Natural killer cell (primary cell): ENCODE data around the gene CYB5R3. TPM values are rescaled to one million over a fixed set of nuclear protein-coding genes. Genes with fewer than 3 reads are reported as not detected.
"Not testable (repeated sequence)": the region's sequence is repeated elsewhere in the genome, so short reads cannot be mapped to it uniquely, and the experiment has no call there.

ENCODE experiments used
- ATAC-seq, 3 donors: fragments of 150-1000 bp in 2 of 3; fragments of 200-7000 bp in 1 of 3; cut with Tn5 transposase; 1 replicate in 1 of 3; 2 replicates in 2 of 3; pipeline ENCODE4 v1.10.0; 2021; ENCODE audit warnings: mild to moderate bottlenecking in 2 of 3, moderate library complexity in 2 of 3
- DNase-seq, 2 donors: peaks; one replicate each; pipeline versions ENCODE4 v3.0.0 to v3.0.0-alpha.2; 2013 to 2021; ENCODE audit warnings: mixed read lengths in 1 of 2
- H3K27ac ChIP-seq: one replicate; pipeline ENCODE4 v1.5.1; 2013; ENCODE audit warnings: mild to moderate bottlenecking, low read length
- H3K27me3 ChIP-seq: one replicate; pipeline ENCODE4 v1.6.1; 2013; ENCODE audit warnings: low read length; ENCODE audit not compliant: control insufficient read depth, insufficient read depth
- H3K36me3 ChIP-seq: one replicate; pipeline ENCODE4 v1.6.1; 2013; ENCODE audit warnings: low read length; ENCODE audit not compliant: control insufficient read depth, insufficient read depth
- H3K4me1 ChIP-seq: one replicate; pipeline ENCODE4 v1.6.1; 2013; ENCODE audit warnings: low read length; ENCODE audit not compliant: control insufficient read depth, insufficient read depth
- H3K4me3 ChIP-seq: one replicate; pipeline ENCODE4 v1.5.1; 2013; ENCODE audit warnings: low read length
- H3K9me3 ChIP-seq: one replicate; pipeline ENCODE4 v1.6.1; 2013; ENCODE audit warnings: low read length; ENCODE audit not compliant: control insufficient read depth, insufficient read depth
- H3K27ac Mint-ChIP-seq, 2 donors: one replicate each; pipeline ENCODE4 v1.8.0; 2022; ENCODE audit warnings: mild to moderate bottlenecking in 2 of 2, mixed read lengths in 2 of 2, moderate library complexity in 1 of 2
- H3K27me3 Mint-ChIP-seq, 2 donors: one replicate each; pipeline ENCODE4 v1.8.0; 2022; ENCODE audit warnings: low read depth in 2 of 2, mixed read lengths in 2 of 2
- H3K36me3 Mint-ChIP-seq: one replicate; pipeline ENCODE4 v1.8.0; 2022; ENCODE audit warnings: mixed read lengths
- H3K4me1 Mint-ChIP-seq, 2 donors: one replicate each; pipeline ENCODE4 v1.8.0; 2022; ENCODE audit warnings: mixed read lengths in 2 of 2
- H3K4me3 Mint-ChIP-seq: one replicate; pipeline ENCODE4 v1.8.0; 2022; ENCODE audit warnings: mild to moderate bottlenecking, moderate library complexity, mixed read lengths
- H3K9me3 Mint-ChIP-seq, 2 donors: one replicate each; pipeline ENCODE4 v1.8.0; 2022; ENCODE audit warnings: mixed read lengths in 2 of 2
- WGBS: methylation state at CpG from one replicate; pipeline ENCODE4 v1.1.7; 2013; ENCODE audit warnings: missing lambda C conversion rate; ENCODE audit not compliant: insufficient coverage; 5-methylcytosine and 5-hydroxymethylcytosine counted together
- intact Hi-C: fragments of 100-400 bp; cut with micrococcal nuclease; formaldehyde crosslinking; loops from one replicate; pipeline ENCODE4 v1.14.2; 2022
- total RNA-seq, 4 donors: library from RNA; stranded (reverse); fragments of 120-200 nt in 1 of 4; gene quantifications; one replicate each; pipeline versions ENCODE4 v1.2.3 to v1.2.4, GENCODE V29; 2013 to 2022
- TF ChIP-seq, protein P1 (sequence below): fragments of 200-600 bp; IDR thresholded peaks from one replicate; pipeline ENCODE4 v1.8.0; 2022; ENCODE audit warnings: antibody characterized with exemption

Gene CYB5R3
- total RNA-seq, 3 donors from 2014 or later (not counting 1 experiment from before 2014, with no cell fraction given), result 55.7 to 72.6 (median 68.0) TPM

GRCh38 chr22:42673898-42674401, 24.8 kb upstream of the CYB5R3 start:
- ATAC-seq (no peak), DNase-seq (no peak)
- H3K27me3 Mint-ChIP-seq, result peaks cover 4 to 10% of the 10 kb centered on the region in 2 donors
- no peaks in the 10 kb centered on the region for H3K9me3 Mint-ChIP-seq
- TF ChIP-seq, protein P1, sequence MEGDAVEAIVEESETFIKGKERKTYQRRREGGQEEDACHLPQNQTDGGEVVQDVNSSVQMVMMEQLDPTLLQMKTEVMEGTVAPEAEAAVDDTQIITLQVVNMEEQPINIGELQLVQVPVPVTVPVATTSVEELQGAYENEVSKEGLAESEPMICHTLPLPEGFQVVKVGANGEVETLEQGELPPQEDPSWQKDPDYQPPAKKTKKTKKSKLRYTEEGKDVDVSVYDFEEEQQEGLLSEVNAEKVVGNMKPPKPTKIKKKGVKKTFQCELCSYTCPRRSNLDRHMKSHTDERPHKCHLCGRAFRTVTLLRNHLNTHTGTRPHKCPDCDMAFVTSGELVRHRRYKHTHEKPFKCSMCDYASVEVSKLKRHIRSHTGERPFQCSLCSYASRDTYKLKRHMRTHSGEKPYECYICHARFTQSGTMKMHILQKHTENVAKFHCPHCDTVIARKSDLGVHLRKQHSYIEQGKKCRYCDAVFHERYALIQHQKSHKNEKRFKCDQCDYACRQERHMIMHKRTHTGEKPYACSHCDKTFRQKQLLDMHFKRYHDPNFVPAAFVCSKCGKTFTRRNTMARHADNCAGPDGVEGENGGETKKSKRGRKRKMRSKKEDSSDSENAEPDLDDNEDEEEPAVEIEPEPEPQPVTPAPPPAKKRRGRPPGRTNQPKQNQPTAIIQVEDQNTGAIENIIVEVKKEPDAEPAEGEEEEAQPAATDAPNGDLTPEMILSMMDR, result no peak
- H3K9me3 ChIP-seq, result peaks cover 6% of the 10 kb centered on the region
- H3K4me3 Mint-ChIP-seq, result no peak overlapping the region
- H3K4me1 Mint-ChIP-seq, result peaks cover 0 to 8% of the 10 kb centered on the region in 2 donors
- H3K27ac ChIP-seq, result no peak overlapping the region
- H3K4me1 ChIP-seq, result peaks cover 7% of the 10 kb centered on the region
- 86% methylated on average over 2 of the region's 2 CpGs for WGBS
- no peak overlapping the region for H3K27ac Mint-ChIP-seq
- H3K4me3 ChIP-seq, result no peak overlapping the region
- no peaks in the 10 kb centered on the region for H3K27me3 ChIP-seq
- intact Hi-C loops, result no loop called here
- H3K36me3 Mint-ChIP-seq, result no peaks in the 10 kb centered on the region
- no peaks in the 10 kb centered on the region for H3K36me3 ChIP-seq

DNA sequence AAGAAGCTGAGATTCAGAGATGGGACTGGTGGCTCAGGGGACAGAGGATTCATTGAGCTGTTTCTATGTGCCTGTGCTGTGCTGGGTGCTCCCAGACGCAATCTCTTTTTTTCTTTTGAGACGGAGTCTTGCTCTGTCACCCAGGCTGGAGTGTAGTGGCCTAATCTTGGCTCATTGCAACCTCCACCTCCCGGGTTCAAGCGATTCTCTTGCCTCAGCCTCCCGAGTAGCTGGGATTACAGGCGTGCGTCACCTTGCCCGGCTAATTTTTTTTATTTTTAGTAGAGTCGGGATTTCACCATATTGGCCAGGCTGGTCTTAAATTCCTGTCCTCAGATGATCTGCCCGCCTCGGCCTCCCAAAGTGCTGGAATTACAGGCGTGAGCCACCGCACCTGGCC, 23.9 kb upstream of the CYB5R3 start:
- DNase-seq, H3K4me1 Mint-ChIP-seq, H3K4me3 Mint-ChIP-seq, H3K27ac Mint-ChIP-seq, H3K9me3 Mint-ChIP-seq, ATAC-seq, H3K36me3 Mint-ChIP-seq, H3K27me3 Mint-ChIP-seq, H3K27me3 ChIP-seq, H3K36me3 ChIP-seq, H3K4me1 ChIP-seq, H3K27ac ChIP-seq, H3K4me3 ChIP-seq, H3K9me3 ChIP-seq, intact Hi-C loops: not testable (repeated sequence)
- WGBS, result 96% methylated on average over 13 of the region's 13 CpGs

- intact Hi-C loops, result no loop called here
- 43% methylated on average over 19 of the region's 19 CpGs for WGBS
- DNase-seq, result no peak
- Mint-ChIP-seq H3K9me3 (no peaks in the 10 kb centered on the region), H3K4me3 (no peak overlapping the region), H3K27me3 (no peaks in the 10 kb centered on the region), H3K36me3 (no peaks in the 10 kb centered on the region), H3K4me1 (peaks cover 0 to 8% of the 10 kb centered on the region in 2 donors), H3K27ac (no peak overlapping the region)
- H3K27me3 ChIP-seq, result no peaks in the 10 kb centered on the region
- peaks cover 7% of the 10 kb centered on the region for H3K4me1 ChIP-seq
- H3K27ac ChIP-seq, result no peak overlapping the region
- no peak for ATAC-seq
- no peaks in the 10 kb centered on the region for H3K9me3 ChIP-seq
- no peak overlapping the region for H3K4me3 ChIP-seq
- H3K36me3 ChIP-seq, result no peaks in the 10 kb centered on the region
- TF ChIP-seq, protein P1, result no peak
Observed at GRCh38 chr22:42670921-42671709, 21.9 kb upstream of the CYB5R3 start.

GRCh38 chr22:42670046-42670445, 20.9 kb upstream of the CYB5R3 start:
- H3K27me3 Mint-ChIP-seq, result no peaks in the 10 kb centered on the region
- no peak overlapping the region for H3K4me3 ChIP-seq
- no peak for DNase-seq
- no peak overlapping the region for H3K27ac Mint-ChIP-seq
- peaks cover 7% of the 10 kb centered on the region for H3K4me1 ChIP-seq
- H3K36me3 ChIP-seq, result no peaks in the 10 kb centered on the region
- WGBS, result 93% methylated on average over 4 of the region's 4 CpGs
- TF ChIP-seq, protein P1, result no peak
- H3K4me1 Mint-ChIP-seq, result peaks cover 0 to 8% of the 10 kb centered on the region in 2 donors
- H3K27ac ChIP-seq, result no peak overlapping the region
- intact Hi-C loops, result no loop called here
- H3K9me3 ChIP-seq, result no peaks in the 10 kb centered on the region
- H3K36me3 Mint-ChIP-seq, result no peaks in the 10 kb centered on the region
- no peaks in the 10 kb centered on the region for H3K27me3 ChIP-seq
- no peaks in the 10 kb centered on the region for H3K9me3 Mint-ChIP-seq
- no peak for ATAC-seq
- H3K4me3 Mint-ChIP-seq, result no peak overlapping the region

GRCh38 chr22:42666393-42666792, 17.2 kb upstream of the CYB5R3 start:
- H3K4me3 ChIP-seq, H3K27ac Mint-ChIP-seq, DNase-seq, H3K36me3 ChIP-seq, H3K27me3 Mint-ChIP-seq, ATAC-seq, H3K27ac ChIP-seq, H3K9me3 Mint-ChIP-seq, H3K27me3 ChIP-seq, H3K9me3 ChIP-seq, H3K4me3 Mint-ChIP-seq, H3K36me3 Mint-ChIP-seq: not testable (repeated sequence)
- intact Hi-C loops, result loop anchor here (10.0 kb wide), 1 partner anchor 158 kb away; no protein-coding TSS in a partner anchor
- H3K4me1 ChIP-seq, result peaks cover 17% of the 10 kb centered on the region
- peaks cover 0 to 11% of the 10 kb centered on the region in 2 donors for H3K4me1 Mint-ChIP-seq
- 89% methylated on average over 3 of the region's 3 CpGs for WGBS
